Activated T-cell treated with anti-CD3 and anti-CD28 coated beads for 1 hour (primary cell): Measurements from ENCODE around the gene HEATR9.
"Not testable (repeated sequence)": the region's sequence is repeated elsewhere in the genome, so short reads cannot be mapped to it uniquely, and the experiment has no call there.

Experiments
- DNase-seq: peaks from one replicate; pipeline ENCODE4 v3.0.0-alpha.2; 2020; ENCODE audit warnings: low read depth

Gene HEATR9

GRCh38 chr17:35868737-35869136, at the start of gene HEATR9:
HEATR9 (minus strand) TSS chr17:35868891; CDS start chr17:35868742, 149 bp downstream.
- no peak for DNase-seq

GRCh38 chr17:35917519-35918213, 49.0 kb upstream of the HEATR9 start:
- no peak for DNase-seq

- DNase-seq = no peak
Measured at GRCh38 chr17:35915153-35915964, 46.7 kb upstream of the HEATR9 start.

GRCh38 chr17:35914354-35914753, 45.7 kb upstream of the HEATR9 start:
- no peak for DNase-seq

- no peak for DNase-seq
Measured at GRCh38 chr17:35913609-35914008, 44.9 kb upstream of the HEATR9 start.

- DNase-seq = no peak
Measured at GRCh38 chr17:35912942-35913341, 44.3 kb upstream of the HEATR9 start.

- no peak for DNase-seq
Measured at GRCh38 chr17:35912339-35912912, 43.7 kb upstream of the HEATR9 start.

GRCh38 chr17:35909408-35909807, 40.7 kb upstream of the HEATR9 start:
- DNase-seq = no peak

- no peak for DNase-seq
Measured at GRCh38 chr17:35907691-35908090, 39.0 kb upstream of the HEATR9 start.

- no peak for DNase-seq
Measured at GRCh38 chr17:35906926-35907637, 38.4 kb upstream of the HEATR9 start.

- DNase-seq = no peak
Measured at GRCh38 chr17:35906191-35906925, 37.7 kb upstream of the HEATR9 start.

- DNase-seq = no peak
Measured at GRCh38 chr17:35903451-35903850, 34.8 kb upstream of the HEATR9 start.

- no peak for DNase-seq
Measured at GRCh38 chr17:35901631-35902175, 33.0 kb upstream of the HEATR9 start.

- DNase-seq = no peak
Measured at GRCh38 chr17:35900708-35901480, 32.2 kb upstream of the HEATR9 start.

- DNase-seq = no peak
Measured at GRCh38 chr17:35900280-35900679, 31.6 kb upstream of the HEATR9 start.

GRCh38 chr17:35898283-35899070, 29.8 kb upstream of the HEATR9 start:
- no peak for DNase-seq

- DNase-seq = not testable (repeated sequence)
Measured at GRCh38 chr17:35897772-35898171, 29.1 kb upstream of the HEATR9 start.

- DNase-seq = no peak
Measured at GRCh38 chr17:35895636-35896587, 27.2 kb upstream of the HEATR9 start.

GRCh38 chr17:35894206-35894605, 25.5 kb upstream of the HEATR9 start:
- no peak for DNase-seq
